H1 (cell line): ENCODE data around the gene AGR2. TPM values are rescaled to one million over a fixed set of nuclear protein-coding genes. Genes with fewer than 3 reads are reported as not detected.

Experiments used
- BACH1 ChIP-seq: IDR thresholded peaks from 2 replicates; pipeline ENCODE4 v1.6.1; 2012; ENCODE audit warnings: low read length, improper control_type of control experiment
- CTBP2 ChIP-seq: IDR thresholded peaks from 2 replicates; pipeline ENCODE4 v1.7.0; 2011; ENCODE audit warnings: borderline replicate concordance, mild to moderate bottlenecking, moderate library complexity, mixed read lengths, low read length; ENCODE audit not compliant: insufficient read depth, insufficient read length
- HDAC2 ChIP-seq, 2 experiments: fragments of 300-600 bp in 1 of 2; sonication (generic) in 1 of 2; IDR thresholded peaks; 2 replicates each; pipeline ENCODE4 v1.6.1; 2011 to 2012; ENCODE audit warnings: low read depth in 2 of 2, low read length in 2 of 2, mild to moderate bottlenecking in 2 of 2, moderate library complexity in 2 of 2, borderline replicate concordance in 1 of 2, inconsistent platforms in 1 of 2
- KDM4A ChIP-seq: IDR thresholded peaks from one replicate; pipeline ENCODE4 v1.7.1; 2012; ENCODE audit warnings: low read depth, mild to moderate bottlenecking, moderate library complexity, low read length, inconsistent platforms; ENCODE audit not compliant: severe bottlenecking
- POLR2A ChIP-seq, 2 experiments: IDR thresholded peaks; 1 replicate in 1 of 2; 2 replicates in 1 of 2; pipeline ENCODE4 v1.6.1; 2011; ENCODE audit warnings: low read depth in 2 of 2, low read length in 2 of 2, mild to moderate bottlenecking in 2 of 2; ENCODE audit errors: control extremely low read depth in 1 of 2
- SIN3A ChIP-seq, 2 experiments: IDR thresholded peaks in 1 of 2; conservative IDR thresholded peaks in 1 of 2; 2 replicates each; pipeline ENCODE4 v1.6.1; 2011 to 2012; ENCODE audit warnings: low read length in 2 of 2, improper control_type of control experiment in 1 of 2, low read depth in 1 of 2, mild to moderate bottlenecking in 1 of 2
- polyA plus RNA-seq, 7 experiments: library from polyadenylated mRNA; depleted of rRNA in 3 of 7; stranded (reverse) in 5 of 7; unstranded in 2 of 7; fragments of >200 nt in 5 of 7; fragments of 200-250 nt in 2 of 7; gene quantifications; 1 replicate in 5 of 7; 2 replicates in 1 of 7; 4 replicates in 1 of 7; pipeline versions ENCODE4 v1.2.1 to v1.2.3, GENCODE V29; 2011 to 2013; ENCODE audit warnings: missing spikeins in 2 of 7, mixed read lengths in 2 of 7
- total RNA-seq: library from RNA; stranded (reverse); fragmentation: NEBNext Ultra II Directional; extraction: Animal tissue kit (Norgen Biotek cat#: 25700); gene quantifications from 2 replicates; pipeline ENCODE4 v1.2.1, GENCODE V29; 2021

Gene AGR2
- total and polyA plus RNA-seq, 2 of the 8 experiments (the other 6 are each of a cell fraction or from before 2014, with no cell fraction given), result not detected

- TF ChIP-seq SIN3A (conservative IDR thresholded peaks at IDR 0.05 in 1 of 2, IDR thresholded peaks at IDR 0.05 in 1 of 2; ENCODE audit: low read depth in 1 of 2, low read length in 2 of 2) (peak in 1 of 2 experiments; percentile 50; a peak in 1 of 4 replicates), POLR2A (IDR thresholded peaks at IDR 0.05; ENCODE audit: control extremely low read depth in 1 of 2, low read depth in 2 of 2, low read length in 2 of 2) (peak in 1 of 2 experiments; percentile 18; a peak in 2 of 3 replicates), CTBP2 (no peak), HDAC2 (IDR thresholded peaks at IDR 0.05; ENCODE audit: borderline replicate concordance in 1 of 2, low read depth in 2 of 2, low read length in 2 of 2) (0 out of 4 replicates have a peak, but pooled peaks of 1 of the 2 experiments have one; percentile 64), BACH1 (no peak), KDM4A (peak; percentile 92)
These were observed 50.6 kb downstream of the AGR2 start (continued) for GRCh38 chr7:16753932-16754855.
